ENCODE data around the gene CRYBG2.
"Not testable (repeated sequence)": the region's sequence is repeated elsewhere in the genome, so short reads cannot be mapped to it uniquely, and the experiment has no call there.

CRYBG2 gene

DNA sequence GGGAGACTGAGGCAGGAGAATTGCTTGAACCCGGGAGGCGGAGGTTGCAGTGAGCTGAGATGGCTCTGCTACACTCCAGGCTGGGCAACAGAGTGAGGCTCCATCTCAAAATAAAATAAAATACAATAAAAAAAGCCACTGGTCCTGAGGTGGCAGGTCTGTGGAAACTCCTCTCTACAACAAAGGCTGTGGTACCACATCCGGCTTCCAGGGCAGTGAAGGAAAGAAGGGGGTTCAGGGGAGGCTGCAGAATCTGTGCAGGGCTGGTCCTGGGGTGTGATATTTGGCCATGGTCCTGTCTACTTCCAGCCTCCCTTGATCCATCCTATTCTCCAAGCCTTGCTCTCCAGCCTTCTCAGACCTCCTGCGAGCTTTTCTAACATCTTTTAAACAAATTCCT lies 19.4 kb upstream of the CRYBG2 start:
- Histone ChIP-seq H3K27ac (ENCODE audit: low read length) (no peak overlapping the region), H3K9me3 (ENCODE audit: insufficient read depth, low read length, severe bottlenecking) (no peaks in the 10 kb centered on the region), H3K27me3 (ENCODE audit: insufficient read depth, low read length, poor library complexity) (no peaks in the 10 kb centered on the region), H3K9ac (ENCODE audit: low read depth, low read length) (no peak overlapping the region), H3K79me2 (ENCODE audit: insufficient read depth, low read length) (no peaks in the 10 kb centered on the region), H3K4me3 (ENCODE audit: low read depth in 1 of 2, low read length in 2 of 2) (no peak overlapping the region), H3K36me3 (ENCODE audit: insufficient read depth, low read length) (no peaks in the 10 kb centered on the region), H3K4me1 (ENCODE audit: insufficient read depth, low read length) (peaks cover 18% of the 10 kb centered on the region), H2AFZ (ENCODE audit: low read depth, low read length) (no peak overlapping the region), H4K20me1 (ENCODE audit: insufficient read depth, low read length) (0 out of 2 replicates have a peak, but pooled peaks cover 2% of the 10 kb centered on the region), H3K4me2 (ENCODE audit: insufficient read depth, low read length) (no peak overlapping the region)
- no peak for TF ChIP-seq EZH2 (IDR thresholded peaks at IDR 0.05; ENCODE audit: borderline replicate concordance, low read depth, low read length, severe bottlenecking)
- TF ChIP-seq, protein P1, sequence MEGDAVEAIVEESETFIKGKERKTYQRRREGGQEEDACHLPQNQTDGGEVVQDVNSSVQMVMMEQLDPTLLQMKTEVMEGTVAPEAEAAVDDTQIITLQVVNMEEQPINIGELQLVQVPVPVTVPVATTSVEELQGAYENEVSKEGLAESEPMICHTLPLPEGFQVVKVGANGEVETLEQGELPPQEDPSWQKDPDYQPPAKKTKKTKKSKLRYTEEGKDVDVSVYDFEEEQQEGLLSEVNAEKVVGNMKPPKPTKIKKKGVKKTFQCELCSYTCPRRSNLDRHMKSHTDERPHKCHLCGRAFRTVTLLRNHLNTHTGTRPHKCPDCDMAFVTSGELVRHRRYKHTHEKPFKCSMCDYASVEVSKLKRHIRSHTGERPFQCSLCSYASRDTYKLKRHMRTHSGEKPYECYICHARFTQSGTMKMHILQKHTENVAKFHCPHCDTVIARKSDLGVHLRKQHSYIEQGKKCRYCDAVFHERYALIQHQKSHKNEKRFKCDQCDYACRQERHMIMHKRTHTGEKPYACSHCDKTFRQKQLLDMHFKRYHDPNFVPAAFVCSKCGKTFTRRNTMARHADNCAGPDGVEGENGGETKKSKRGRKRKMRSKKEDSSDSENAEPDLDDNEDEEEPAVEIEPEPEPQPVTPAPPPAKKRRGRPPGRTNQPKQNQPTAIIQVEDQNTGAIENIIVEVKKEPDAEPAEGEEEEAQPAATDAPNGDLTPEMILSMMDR (IDR thresholded peaks at IDR 0.05; ENCODE audit: borderline replicate concordance, extremely low read depth, low read length, poor library complexity, severe bottlenecking), result no peak
- ATAC-seq (ENCODE audit: insufficient read depth, low read depth) (peak; percentile 55), DNase-seq (peak; percentile 41)

DNA sequence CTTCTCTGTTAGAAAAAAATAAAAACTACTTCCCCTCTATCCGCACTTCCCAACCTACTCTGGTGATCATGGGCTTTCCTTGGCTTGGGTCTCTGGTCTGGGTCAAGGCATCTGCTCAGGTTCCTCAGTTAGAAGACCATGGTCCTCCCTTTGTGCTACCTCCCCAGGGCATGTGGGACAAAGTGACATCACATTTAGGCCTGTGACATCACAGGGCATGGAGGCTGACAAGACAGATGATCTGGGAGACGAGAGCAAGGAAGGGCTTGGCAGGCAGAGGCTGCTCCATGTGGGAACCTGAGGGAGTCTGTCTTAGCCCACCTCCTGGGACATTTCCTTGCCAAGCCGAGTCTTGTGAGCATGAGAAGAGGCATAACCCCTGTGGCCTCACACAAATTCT lies 18.7 kb upstream of the CRYBG2 start, which contains the start of gene ZNF683:
Gene ZNF683 (minus strand): TSS at position 140 of the 400 bp plus-strand sequence. CDS start 4,179 bp downstream, outside the sequence.
- not testable (repeated sequence) for H3K9ac ChIP-seq (ENCODE audit: low read depth, low read length); DNase-seq; ATAC-seq (ENCODE audit: insufficient read depth, low read depth)

DNA sequence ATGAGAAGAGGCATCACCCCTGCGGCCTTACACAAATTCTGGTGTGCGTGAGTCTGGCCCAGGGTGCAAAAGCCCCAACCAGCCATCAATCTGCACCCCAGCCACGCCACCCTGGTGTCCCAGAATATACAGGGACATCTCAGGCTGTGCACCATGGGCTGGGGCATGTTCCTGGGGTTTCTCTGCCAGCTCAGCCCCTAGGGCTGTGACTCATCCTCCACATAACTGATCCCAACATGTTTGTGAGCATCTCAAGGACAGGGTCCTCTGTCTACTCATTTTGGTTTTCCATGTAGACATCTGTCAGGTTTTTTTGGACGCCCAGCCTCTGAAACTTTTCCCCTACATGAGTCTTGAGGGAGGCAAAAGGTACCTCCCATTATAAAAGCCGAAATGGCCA lies 18.1 kb upstream of the CRYBG2 start:
- H3K4me2 ChIP-seq (ENCODE audit: insufficient read depth, low read length), result no peak overlapping the region
- ATAC-seq (ENCODE audit: insufficient read depth, low read depth) (no peak), DNase-seq (no peak)
- H3K9me3 ChIP-seq (ENCODE audit: insufficient read depth, low read length, severe bottlenecking), result no peaks in the 10 kb centered on the region
- H2AFZ ChIP-seq (ENCODE audit: low read depth, low read length), result no peak overlapping the region
- H3K9ac ChIP-seq (ENCODE audit: low read depth, low read length), result no peak overlapping the region
- peaks cover 5% of the 10 kb centered on the region; the same call in 1 of the 2 replicates for H3K4me1 ChIP-seq (ENCODE audit: insufficient read depth, low read length)
- no peak for TF ChIP-seq EZH2 (IDR thresholded peaks at IDR 0.05; ENCODE audit: borderline replicate concordance, low read depth, low read length, severe bottlenecking)
- TF ChIP-seq, protein P1 (IDR thresholded peaks at IDR 0.05; ENCODE audit: borderline replicate concordance, extremely low read depth, low read length, poor library complexity, severe bottlenecking), result no peak
- H3K36me3 ChIP-seq (ENCODE audit: insufficient read depth, low read length), result no peaks in the 10 kb centered on the region
- no peak overlapping the region for H3K27ac ChIP-seq (ENCODE audit: low read length)
- H3K4me3 ChIP-seq (ENCODE audit: low read depth in 1 of 2, low read length in 2 of 2), result no peak overlapping the region
- no peaks in the 10 kb centered on the region for H3K79me2 ChIP-seq (ENCODE audit: insufficient read depth, low read length)
- no peaks in the 10 kb centered on the region for H3K27me3 ChIP-seq (ENCODE audit: insufficient read depth, low read length, poor library complexity)
- no peaks in the 10 kb centered on the region for H4K20me1 ChIP-seq (ENCODE audit: insufficient read depth, low read length)

More for the DNA sequence above, 18.7 kb upstream of the CRYBG2 start, which contains the start of gene ZNF683:
- H3K36me3 ChIP-seq (ENCODE audit: insufficient read depth, low read length); H2AFZ ChIP-seq (ENCODE audit: low read depth, low read length); H3K4me2 ChIP-seq (ENCODE audit: insufficient read depth, low read length); H3K27ac ChIP-seq (ENCODE audit: low read length); H3K27me3 ChIP-seq (ENCODE audit: insufficient read depth, low read length, poor library complexity); H3K79me2 ChIP-seq (ENCODE audit: insufficient read depth, low read length); H4K20me1 ChIP-seq (ENCODE audit: insufficient read depth, low read length); H3K9me3 ChIP-seq (ENCODE audit: insufficient read depth, low read length, severe bottlenecking); H3K4me3 ChIP-seq (ENCODE audit: low read depth in 1 of 2, low read length in 2 of 2): not testable (repeated sequence)
- peaks cover 11% of the 10 kb centered on the region for H3K4me1 ChIP-seq (ENCODE audit: insufficient read depth, low read length)

DNA sequence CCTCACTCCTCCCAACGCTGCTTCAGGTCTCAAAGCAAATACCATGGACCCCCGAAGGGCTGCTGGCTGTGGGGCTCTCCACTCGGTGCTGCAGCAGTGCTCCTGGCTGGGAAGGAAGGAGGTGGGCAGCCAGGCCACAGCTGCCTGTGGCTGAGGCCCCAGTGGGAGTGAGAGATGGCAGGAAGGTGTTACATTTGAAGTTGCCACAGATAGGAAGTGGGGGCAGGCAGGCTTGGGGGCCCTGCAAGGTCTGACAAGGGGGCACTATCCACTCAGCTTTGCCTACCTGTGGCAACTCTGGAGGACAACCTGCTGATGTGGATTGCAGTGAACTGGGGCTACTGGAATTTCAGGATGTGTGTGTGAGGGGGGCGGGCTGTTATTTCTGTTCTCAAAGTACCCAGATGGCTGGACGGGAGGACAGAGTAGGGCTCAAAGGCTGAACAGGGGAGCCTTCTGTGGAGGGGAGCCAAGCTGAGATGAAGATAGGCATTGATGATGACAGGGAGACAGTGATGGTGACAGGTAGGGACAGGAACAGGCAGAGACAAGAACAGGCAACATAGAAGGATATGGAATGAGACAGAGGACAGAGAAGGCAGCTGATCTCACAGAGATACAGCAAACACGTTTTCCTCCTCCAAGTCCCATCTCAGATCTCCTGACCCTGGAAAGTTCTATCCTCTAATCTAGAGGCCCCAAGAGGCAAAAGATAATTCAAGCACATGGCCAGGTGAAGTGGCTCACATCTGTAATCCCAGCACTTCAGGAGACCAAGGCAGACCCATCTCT lies 16.9 kb upstream of the CRYBG2 start:
- Histone ChIP-seq H3K9me3 (ENCODE audit: insufficient read depth, low read length, severe bottlenecking) (no peaks in the 10 kb centered on the region), H3K27me3 (ENCODE audit: insufficient read depth, low read length, poor library complexity) (no peaks in the 10 kb centered on the region), H3K4me1 (ENCODE audit: insufficient read depth, low read length) (peaks cover 5% of the 10 kb centered on the region; the same call in 1 of the 2 replicates), H3K4me3 (ENCODE audit: low read depth in 1 of 2, low read length in 2 of 2) (no peak overlapping the region), H3K79me2 (ENCODE audit: insufficient read depth, low read length) (no peaks in the 10 kb centered on the region), H2AFZ (ENCODE audit: low read depth, low read length) (no peak overlapping the region), H4K20me1 (ENCODE audit: insufficient read depth, low read length) (no peaks in the 10 kb centered on the region), H3K36me3 (ENCODE audit: insufficient read depth, low read length) (no peaks in the 10 kb centered on the region), H3K9ac (ENCODE audit: low read depth, low read length) (no peak overlapping the region), H3K4me2 (ENCODE audit: insufficient read depth, low read length) (no peak overlapping the region), H3K27ac (ENCODE audit: low read length) (no peak overlapping the region)
- DNase-seq (peak; percentile 29), ATAC-seq (ENCODE audit: insufficient read depth, low read depth) (peak; percentile 59; the same call in 2 of the 3 replicates)
- TF ChIP-seq, protein P1 (IDR thresholded peaks at IDR 0.05; ENCODE audit: borderline replicate concordance, extremely low read depth, low read length, poor library complexity, severe bottlenecking), result no peak
- TF ChIP-seq EZH2 (IDR thresholded peaks at IDR 0.05; ENCODE audit: borderline replicate concordance, low read depth, low read length, severe bottlenecking), result no peak
